Nucleus accumbens (tissue), 56 donors: ENCODE measurements around the gene TAMM41.
A peak's percentile ranks its signal among the peaks of the same experiment; 100 is the strongest.
"Not testable (repeated sequence)": the region's sequence is repeated elsewhere in the genome, so short reads cannot be mapped to it uniquely, and the experiment has no call there.

Source experiments
- DNase-seq, 56 donors: peaks; one replicate each; lab custom pipeline; 2025; lab: John Stamatoyannopoulos, UW

Gene TAMM41

GRCh38 chr3:11818033-11818432, 28.7 kb downstream of the TAMM41 start:
- no peak for DNase-seq

- DNase-seq, result no peak
Measured at GRCh38 chr3:11815111-11815510, 31.6 kb downstream of the TAMM41 start.

GRCh38 chr3:11814663-11815062, 32.0 kb downstream of the TAMM41 start:
- DNase-seq, result no peak

GRCh38 chr3:11810276-11810675, 36.4 kb downstream of the TAMM41 start:
- no peak for DNase-seq

- no peak for DNase-seq
Measured at GRCh38 chr3:11808231-11808630, 38.5 kb downstream of the TAMM41 start.

GRCh38 chr3:11807686-11808085, 39.0 kb downstream of the TAMM41 start:
- no peak for DNase-seq

GRCh38 chr3:11805716-11806115, 41.0 kb downstream of the TAMM41 start:
- DNase-seq, result peak in 13 of 56 donors; percentile 4 to 43 (median 22)

GRCh38 chr3:11803977-11804892, 42.5 kb downstream of the TAMM41 start:
- DNase-seq, result peak in 15 of 56 donors; percentile 2 to 57 (median 15)

GRCh38 chr3:11799791-11800190, 46.9 kb downstream of the TAMM41 start:
- DNase-seq, result no peak

GRCh38 chr3:11794927-11795326, 51.8 kb downstream of the TAMM41 start:
- no peak for DNase-seq

GRCh38 chr3:11791339-11792200, 55.1 kb downstream of the TAMM41 start:
- DNase-seq, result no peak

GRCh38 chr3:11789412-11789811, 57.3 kb downstream of the TAMM41 start:
- DNase-seq, result no peak

- DNase-seq, result no peak
Measured at GRCh38 chr3:11784971-11785377, 61.7 kb downstream of the TAMM41 start.

GRCh38 chr3:11780341-11780740, 66.3 kb downstream of the TAMM41 start:
- DNase-seq, result no peak

GRCh38 chr3:11779626-11780025, 67.1 kb downstream of the TAMM41 start:
- no peak for DNase-seq

- DNase-seq, result no peak
Measured at GRCh38 chr3:11778248-11778647, 68.4 kb downstream of the TAMM41 start.

GRCh38 chr3:11776346-11776745, 70.3 kb downstream of the TAMM41 start:
- DNase-seq, result no peak

- no peak for DNase-seq
Measured at GRCh38 chr3:11775493-11775892, 71.2 kb downstream of the TAMM41 start.

GRCh38 chr3:11774296-11774877, 72.3 kb downstream of the TAMM41 start:
- peak in 16 of 56 donors; percentile 2 to 42 (median 8) for DNase-seq

- DNase-seq, result not testable (repeated sequence)
Measured at GRCh38 chr3:11771931-11772330, 74.8 kb downstream of the TAMM41 start.
